ENCODE results near the gene ZNF492.
"Not testable (repeated sequence)": the region's sequence is repeated elsewhere in the genome, so short reads cannot be mapped to it uniquely, and the experiment has no call there.

The ZNF492 gene

GRCh38 chr19:22617181-22617580, 16.9 kb upstream of the ZNF492 start:
- DNase-seq (ENCODE audit: low read depth in 2 of 2) = not testable (repeated sequence)

- DNase-seq (ENCODE audit: low read depth in 2 of 2) = no peak
Measured at GRCh38 chr19:22617614-22618320, 16.4 kb upstream of the ZNF492 start.

GRCh38 chr19:22619371-22619770, 14.8 kb upstream of the ZNF492 start:
- DNase-seq (ENCODE audit: low read depth in 2 of 2) = no peak

GRCh38 chr19:22619932-22620331, 14.2 kb upstream of the ZNF492 start:
- DNase-seq (ENCODE audit: low read depth in 2 of 2) = no peak

- DNase-seq (ENCODE audit: low read depth in 2 of 2) = no peak
Measured at GRCh38 chr19:22620401-22620800, 13.7 kb upstream of the ZNF492 start.

GRCh38 chr19:22620912-22621311, 13.2 kb upstream of the ZNF492 start:
- no peak for DNase-seq (ENCODE audit: low read depth in 2 of 2)

GRCh38 chr19:22622020-22622419, 12.1 kb upstream of the ZNF492 start:
- DNase-seq (ENCODE audit: low read depth in 2 of 2) = no peak

- DNase-seq (ENCODE audit: low read depth in 2 of 2) = no peak
Measured at GRCh38 chr19:22622901-22623840, 11.0 kb upstream of the ZNF492 start.

GRCh38 chr19:22623841-22624221, 10.3 kb upstream of the ZNF492 start:
- DNase-seq (ENCODE audit: low read depth in 2 of 2) = no peak

GRCh38 chr19:22625266-22626035, 8.7 kb upstream of the ZNF492 start:
- no peak for DNase-seq (ENCODE audit: low read depth in 2 of 2)

- DNase-seq (ENCODE audit: low read depth in 2 of 2) = no peak
Measured at GRCh38 chr19:22627526-22627925, 6.6 kb upstream of the ZNF492 start.

- no peak for DNase-seq (ENCODE audit: low read depth in 2 of 2)
Measured at GRCh38 chr19:22628401-22628800, 5.7 kb upstream of the ZNF492 start.

GRCh38 chr19:22634450-22634827, 315 bp downstream of the ZNF492 start:
- no peak for DNase-seq (ENCODE audit: low read depth in 2 of 2)

GRCh38 chr19:22685493-22685892, 51.4 kb downstream of the ZNF492 start:
- not testable (repeated sequence) for DNase-seq (ENCODE audit: low read depth in 2 of 2)

- DNase-seq (ENCODE audit: low read depth in 2 of 2) = not testable (repeated sequence)
Measured at GRCh38 chr19:22702661-22703060, 68.5 kb downstream of the ZNF492 start.

GRCh38 chr19:22703096-22703495, 69.0 kb downstream of the ZNF492 start:
- DNase-seq (ENCODE audit: low read depth in 2 of 2) = not testable (repeated sequence)

- no peak for DNase-seq (ENCODE audit: low read depth in 2 of 2)
Measured at GRCh38 chr19:22708983-22709382, 74.9 kb downstream of the ZNF492 start.
